GM21737 (cell line): ENCODE measurements around the gene FTO.

Experiments used
- ATAC-seq: cut with Tn5 transposase; IDR thresholded peaks from one replicate; pipeline ENCODE4 v1.9.1; 2021; ENCODE audit warnings: mild to moderate bottlenecking, moderate library complexity; ENCODE audit not compliant: unreplicated experiment

Gene FTO

DNA sequence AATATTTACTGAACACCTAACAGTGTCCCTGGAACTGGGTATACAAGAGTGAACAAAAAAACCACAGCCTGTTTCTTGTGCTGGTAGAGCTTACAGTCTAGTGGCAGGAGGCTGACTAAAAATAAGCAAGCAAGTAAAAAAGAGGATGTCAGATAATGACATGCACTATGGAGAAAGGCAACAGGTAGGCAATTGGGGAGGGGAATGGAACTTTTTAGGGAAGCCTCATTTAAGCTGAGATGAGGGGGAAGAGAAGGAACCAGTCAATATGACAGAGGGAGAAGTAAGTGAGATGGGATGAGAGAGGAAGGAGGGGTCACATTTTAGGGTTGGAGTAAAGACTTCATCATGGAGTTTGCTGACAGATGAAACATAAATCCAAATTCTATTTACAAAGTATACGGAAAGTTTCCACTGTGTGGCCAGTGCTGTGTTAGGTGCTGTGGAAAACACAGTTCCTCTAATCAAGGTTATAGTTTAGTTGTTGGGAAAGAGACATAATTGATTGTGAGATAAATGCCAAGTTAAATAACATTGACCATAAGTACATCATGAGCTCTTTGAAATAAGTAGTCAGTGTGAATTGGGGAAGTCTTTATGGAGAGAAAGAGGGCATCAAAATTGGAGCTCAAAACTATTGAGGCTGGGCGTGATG lies 251.4 kb downstream of the FTO start:
- ATAC-seq: no peak

DNA sequence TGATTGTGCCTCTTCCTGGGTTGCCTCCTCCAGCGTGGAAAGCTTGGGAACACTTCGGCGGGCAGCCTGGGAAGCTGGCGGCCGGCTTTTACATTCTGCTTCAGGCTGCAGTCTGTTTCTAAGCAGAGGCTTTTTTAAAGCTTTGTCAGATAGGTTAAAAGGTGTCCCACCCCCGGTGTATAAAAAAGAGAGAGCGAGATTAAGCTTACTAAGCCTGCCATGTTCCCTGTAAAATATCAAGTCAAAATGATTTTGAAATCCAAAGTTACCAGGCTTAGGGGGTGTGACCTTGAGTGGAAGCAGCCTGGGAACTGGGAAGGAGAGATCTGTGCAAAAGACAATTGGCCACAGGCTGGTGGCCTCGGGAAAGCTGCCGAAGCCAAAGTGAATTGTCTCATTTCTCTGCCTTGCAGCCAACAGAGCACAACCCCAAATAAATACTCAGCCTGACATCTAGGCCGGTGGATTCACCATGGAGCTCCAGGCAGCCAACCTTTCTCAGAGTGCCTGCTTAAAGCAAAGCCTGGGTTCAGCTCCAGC lies 254.5 kb downstream of the FTO start:
- no peak for ATAC-seq

DNA sequence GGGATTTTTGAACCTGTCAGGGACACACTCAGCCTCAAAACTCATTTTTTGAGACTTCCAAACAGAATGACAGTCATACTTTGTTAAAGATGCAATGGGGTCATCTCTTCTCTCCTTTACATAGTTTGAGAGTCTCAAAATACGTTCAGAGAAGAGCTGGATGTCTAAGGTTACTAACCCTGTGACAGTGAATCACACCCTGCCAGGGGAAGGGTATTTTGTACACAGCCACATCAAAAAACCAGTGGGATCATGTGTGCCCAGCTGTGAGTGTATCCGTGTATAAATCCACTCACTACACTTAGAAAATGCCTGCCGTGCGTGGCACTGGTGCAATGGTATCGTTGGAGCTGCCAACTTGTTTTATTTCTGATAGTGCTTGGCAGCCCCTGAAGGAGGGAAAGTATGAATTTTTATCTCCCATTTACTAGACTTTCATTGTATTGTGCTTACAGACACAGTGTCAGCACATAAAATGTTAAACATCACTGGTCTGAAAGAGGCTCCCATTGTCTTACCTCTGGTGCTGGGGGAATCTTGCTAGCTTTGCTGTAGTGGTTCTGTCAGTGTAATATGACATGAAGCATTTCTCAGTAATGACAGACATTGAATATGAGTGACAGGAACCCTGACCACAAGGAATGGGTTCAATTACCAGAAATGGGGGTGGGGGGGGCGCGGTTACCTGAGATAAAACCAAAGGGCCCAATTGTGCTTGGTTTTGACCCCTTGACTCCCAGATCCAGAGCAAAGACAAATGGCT lies 256.3 kb downstream of the FTO start:
- no peak for ATAC-seq

DNA sequence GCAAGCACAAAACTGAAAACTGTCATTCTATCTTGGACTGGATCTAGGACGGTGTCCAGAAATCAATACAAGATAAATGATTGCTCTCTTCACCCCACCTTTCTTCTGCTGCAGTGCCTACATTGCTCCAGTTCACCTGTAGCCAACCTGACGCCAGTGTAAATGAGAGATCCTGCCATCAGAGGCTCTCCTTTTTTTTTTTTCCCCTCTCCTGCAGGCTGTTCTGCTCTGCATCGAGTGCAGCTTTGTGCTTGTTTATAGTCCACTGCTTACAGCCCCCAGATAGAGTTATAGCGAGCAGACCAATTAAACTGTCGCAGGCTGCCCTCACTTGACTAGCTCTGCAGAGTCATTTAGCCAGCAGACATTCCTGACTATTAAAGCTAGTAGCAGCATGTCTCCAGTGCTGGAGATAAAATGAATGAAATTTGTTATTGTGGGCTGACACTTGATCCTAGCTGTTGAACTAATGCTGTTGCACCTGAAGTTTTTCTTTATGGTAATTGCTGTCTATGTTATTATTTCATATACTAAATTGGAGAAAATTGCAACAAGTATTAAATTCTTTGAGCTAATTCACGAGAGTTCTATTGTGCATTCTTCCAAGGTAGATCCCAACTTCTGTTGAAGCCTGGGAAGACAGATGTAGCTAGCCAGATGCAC lies 257.1 kb downstream of the FTO start:
- ATAC-seq: no peak

DNA sequence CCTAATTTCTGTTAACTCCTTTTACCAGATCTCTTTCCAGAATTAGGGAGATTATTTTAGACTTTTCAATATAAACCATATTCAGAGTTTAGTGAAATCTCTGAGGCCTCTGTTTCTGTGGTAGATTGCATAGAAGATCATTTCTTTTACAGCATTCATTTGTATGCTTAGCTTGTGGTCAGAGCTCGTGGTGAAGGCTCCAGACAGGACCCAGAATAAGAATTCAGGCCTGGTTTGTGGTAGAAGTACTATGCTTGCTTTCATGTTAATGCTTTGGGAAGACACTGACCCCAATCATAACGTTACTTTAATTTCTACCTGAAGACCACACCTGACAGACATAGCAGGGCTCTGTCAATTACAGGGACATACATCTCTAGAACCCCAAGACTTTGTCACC lies 258.1 kb downstream of the FTO start:
- no peak for ATAC-seq

DNA sequence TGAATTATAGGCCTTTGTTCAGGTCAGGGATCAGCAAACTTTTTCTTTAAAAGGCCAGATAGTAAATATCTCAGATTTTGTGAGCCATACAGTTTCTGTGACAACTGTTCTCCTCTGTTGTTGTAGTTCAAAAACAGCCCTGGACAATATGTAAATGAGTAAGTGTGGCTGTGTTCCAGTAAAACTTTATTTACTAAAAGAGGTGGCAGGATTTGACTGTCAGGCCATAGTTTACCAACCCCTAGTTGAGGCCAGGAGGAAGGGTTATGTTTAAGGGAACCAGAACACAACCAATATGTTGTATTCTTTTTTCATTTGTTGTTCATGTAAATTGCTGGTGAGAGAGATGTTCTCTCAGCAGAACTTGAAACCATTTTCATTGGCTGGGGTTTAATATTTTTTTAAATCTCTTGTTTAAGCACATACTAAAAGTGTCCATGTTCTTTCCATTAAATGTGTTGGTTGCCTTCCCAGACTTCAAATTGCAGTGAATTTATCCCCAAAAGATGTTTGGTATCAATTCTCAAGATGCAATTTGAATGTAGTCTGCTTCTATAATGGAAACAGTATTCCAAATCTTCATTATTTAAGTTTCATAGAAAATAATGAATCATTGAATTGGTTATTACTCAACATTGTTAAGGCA lies 260.3 kb downstream of the FTO start:
- no peak for ATAC-seq

DNA sequence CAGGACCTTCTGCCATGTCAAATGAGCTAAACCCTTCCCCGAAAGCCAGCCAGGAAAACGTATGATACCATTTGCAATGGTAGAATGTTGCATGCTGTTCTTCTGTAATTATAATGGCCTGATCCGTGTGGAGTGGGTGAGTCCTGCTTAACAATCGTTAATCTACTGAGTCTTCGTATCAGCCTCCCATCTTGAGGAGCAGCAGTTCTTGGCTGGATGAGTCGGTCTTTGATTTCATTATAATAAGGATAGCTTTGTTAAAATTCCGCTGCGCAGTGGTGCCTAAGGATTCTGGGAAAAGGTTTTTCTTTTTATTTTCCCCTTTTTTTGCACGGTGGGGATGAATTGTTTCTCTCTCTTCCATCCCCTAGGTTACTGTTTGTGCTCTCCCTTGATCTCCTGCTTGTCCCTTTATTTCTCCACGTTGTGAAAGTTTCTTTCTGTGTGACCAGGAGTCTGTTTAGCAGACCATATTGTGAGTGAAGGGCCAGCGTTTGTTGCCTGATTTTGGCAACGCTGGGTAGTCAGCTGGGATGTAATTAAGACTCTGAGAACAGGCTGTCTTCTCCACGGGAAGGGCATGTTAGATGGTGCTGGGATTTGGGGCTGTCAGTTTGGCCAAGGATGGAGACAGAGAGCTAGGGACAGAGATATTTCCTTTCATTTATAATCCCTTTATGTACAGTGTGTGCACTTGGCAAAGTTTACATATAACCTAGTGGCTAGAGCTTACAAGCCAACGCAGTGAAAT lies 263.0 kb downstream of the FTO start:
- no peak for ATAC-seq

DNA sequence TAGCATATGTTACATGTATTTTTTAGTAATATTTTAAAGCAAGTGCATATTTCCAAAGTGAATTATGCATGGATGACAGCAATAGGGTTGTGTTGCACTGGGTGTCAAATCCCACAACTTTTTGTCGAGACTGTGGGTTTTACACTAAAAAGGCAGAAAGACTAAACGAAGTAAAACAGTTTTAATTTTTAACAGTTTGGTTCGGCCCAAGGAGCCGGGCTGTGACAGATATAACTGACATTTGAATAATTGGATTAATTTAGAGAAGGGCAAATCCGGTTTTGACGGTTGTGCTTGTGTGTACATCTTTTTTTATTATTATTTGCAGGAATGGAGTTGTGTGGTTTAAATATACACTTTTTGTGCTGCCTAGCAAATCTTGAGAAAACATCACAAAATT lies 263.6 kb downstream of the FTO start:
- ATAC-seq: no peak

DNA sequence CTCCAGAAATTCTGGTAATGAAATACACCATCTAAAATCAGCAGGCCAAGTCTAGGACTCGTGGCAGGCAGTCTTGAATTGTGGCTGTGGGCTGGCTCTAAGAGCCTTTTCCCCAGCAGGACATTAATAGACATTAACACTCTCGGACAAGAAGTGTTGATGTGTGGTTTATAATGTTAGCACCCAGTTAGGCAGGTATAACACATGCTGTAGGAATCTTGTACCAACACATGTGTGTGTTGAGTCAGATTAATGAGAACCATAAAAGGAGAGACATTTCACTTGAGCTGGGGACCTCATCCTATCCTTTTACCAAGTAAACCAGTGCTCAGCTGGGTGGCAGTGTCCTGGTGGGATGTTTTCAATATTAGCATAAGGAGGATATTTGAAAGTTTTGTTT lies 264.5 kb downstream of the FTO start:
- ATAC-seq: no peak

DNA sequence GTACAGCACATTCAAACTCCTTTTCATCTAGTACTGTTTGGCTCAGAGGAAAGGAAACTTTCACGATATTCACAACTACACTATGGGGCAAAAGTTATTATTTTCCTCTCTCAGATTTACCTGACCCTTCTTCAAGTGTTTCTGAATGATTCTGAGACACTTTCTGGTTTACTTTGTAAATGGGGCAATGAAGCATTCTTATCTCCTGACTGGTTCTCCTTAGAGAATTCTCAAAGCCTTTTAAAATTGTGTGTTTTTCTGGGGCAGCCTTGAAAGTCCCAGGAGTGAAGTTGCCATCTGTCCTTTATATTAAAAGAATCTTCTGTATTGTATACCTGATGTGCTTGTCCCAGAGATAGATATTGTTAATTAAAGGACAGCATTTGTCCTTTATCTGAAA lies 264.9 kb downstream of the FTO start:
- no peak for ATAC-seq

DNA sequence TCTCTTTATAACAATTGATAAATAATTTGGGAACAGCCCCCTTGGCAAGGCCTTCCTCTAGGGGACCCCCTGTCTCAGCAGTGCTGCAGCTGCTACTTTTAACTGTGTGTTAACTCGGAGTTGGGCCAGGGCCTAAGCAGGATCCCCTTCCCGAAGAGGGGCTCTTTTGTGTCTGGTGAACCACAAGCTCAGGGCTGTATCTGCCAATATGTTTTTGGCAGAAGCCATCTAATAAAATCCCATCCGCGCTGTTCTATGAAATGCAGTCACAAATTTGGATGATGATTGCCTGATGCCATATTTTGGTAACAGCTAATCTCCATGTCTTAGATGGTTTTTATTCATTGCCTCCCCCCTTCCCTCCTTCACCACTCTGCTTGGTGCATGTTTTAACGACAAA lies 267.7 kb downstream of the FTO start:
- no peak for ATAC-seq

DNA sequence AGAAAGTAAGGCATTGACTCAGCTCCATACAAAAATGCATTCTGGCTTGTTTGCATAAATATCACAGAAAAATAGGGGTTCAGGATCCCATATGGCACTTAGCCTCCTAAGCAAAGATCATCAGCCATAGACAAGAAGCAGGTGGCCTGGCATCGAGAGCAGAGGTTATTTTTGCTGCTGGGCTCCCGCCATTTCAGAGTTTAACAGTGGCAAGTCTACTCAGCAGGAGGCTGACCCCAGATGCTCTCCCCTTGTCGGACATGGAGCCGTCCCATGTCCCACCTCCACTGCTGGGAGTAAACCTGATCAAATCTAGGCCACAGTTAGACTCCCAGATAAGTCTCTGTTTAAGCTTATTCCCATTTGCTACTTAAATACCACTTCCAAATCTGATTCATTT lies 269.1 kb downstream of the FTO start:
- no peak for ATAC-seq

DNA sequence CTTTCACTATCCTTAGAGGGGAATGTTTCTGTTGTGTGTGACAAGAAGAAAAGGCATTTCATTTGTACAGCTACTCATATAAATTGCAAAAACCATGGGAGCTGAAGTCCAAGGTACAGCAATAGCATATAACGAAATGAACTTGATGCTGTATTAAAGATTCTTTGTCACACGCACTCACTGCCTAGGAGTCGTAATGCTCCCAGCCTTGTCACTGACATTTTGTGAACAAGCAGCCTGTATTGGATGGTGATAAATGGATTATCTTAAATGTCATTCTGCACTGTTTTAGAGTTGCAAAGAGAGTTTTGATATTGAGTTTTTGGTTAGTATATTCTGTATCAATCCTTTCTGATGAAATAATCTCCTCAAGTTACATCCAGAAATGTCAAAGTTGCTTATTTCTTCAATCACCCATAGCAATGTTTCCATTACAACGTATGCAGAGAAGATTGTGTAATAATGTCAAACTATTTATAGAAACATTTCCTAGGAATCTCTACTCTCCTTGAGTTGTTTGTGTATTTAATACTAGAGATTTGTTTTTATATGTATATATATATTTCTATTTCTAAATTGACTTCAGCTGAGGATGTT lies 270.6 kb downstream of the FTO start:
- no peak for ATAC-seq

DNA sequence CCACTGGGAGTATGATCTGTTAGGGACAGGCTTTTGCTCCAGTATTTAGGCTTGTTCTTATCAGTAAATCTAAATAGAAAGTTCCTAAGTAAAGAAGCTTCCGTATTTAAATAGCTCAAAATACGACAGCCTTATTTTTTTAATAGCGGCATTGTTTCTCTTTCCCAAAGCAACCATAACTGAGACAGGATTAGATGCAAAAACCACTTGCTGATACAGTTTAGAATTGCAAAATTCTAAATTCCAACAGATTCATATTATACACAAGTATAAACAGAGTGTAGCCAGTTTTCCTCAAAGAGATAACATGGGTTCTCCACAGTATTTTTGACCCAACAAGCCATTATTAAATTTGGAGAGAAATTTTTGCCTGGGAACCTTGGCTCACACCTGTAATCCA lies 276.7 kb downstream of the FTO start:
- no peak for ATAC-seq

DNA sequence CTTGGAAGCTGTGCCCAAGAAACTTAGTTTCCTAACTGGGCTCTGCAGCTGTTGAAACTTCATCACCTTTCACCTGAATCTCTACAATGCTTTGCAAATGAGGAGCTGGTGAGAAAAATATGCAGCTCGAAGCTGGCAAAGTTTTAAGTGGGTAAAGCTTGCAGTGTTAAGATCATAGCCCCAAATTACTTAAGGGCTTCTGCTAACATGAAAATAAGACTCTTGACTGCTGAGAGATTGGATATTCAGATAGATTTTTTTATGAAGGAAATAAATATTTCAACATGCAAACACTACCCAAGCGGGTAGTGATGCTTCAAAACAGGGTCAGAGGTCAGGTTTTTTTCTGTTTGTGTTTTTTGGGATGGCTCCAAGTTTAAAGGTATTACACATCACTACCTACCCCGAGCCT lies 278.7 kb downstream of the FTO start:
- no peak for ATAC-seq

DNA sequence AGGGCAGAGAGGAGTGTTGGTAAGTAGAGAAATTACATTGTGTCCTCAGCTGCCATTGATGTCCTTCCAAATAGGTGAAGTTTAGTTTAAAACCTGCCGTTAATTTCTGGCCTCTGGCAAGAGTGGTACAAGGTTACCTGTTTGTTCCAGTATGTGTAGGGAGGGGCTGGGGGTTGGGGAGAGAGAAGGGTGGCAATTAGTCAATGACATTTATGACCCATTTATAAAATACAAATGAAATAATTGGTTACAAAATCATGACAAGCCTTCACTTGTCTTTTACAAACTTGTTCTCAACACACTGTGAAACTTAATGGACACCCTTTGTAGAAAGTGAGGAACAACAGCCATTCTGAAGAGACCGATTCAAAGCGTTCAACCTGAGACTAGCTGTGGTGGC lies 281.0 kb downstream of the FTO start:
- ATAC-seq: no peak

DNA sequence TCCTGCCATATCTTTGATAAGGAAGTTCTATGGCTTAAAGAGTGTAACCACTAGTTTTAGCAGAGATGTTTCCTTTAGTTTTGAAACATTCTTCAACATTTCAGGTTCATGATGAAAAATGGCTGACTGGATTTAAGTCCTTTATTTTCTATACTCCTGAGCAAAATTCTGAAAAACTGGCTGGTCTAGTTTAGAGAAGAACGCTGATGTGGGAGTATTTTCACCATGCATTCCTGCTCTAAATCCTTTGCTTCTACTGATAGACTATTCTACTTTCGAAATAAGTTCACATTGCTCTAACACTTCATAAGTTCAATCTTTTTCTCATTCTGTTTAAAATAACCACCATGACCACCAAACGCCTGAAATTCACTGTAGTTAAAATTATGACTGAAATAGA lies 281.9 kb downstream of the FTO start:
- no peak for ATAC-seq

DNA sequence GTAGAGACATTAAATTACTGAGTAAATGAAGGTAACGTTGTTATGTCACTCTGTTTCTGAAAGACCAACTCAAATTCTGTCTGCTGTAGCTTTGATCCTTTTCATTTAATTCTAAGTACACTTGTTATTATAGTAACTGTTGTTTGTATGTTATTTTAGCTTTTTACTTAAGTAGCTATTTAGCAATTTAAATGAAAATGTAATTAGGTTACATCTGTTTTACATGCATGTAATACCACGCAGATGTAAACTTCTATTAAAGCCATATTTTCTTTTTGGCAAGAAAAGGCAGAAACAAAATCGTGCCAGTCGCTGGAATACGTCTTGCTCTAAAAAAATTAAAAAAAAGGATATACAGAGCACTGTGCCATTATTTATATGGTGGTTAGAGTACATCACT lies 282.8 kb downstream of the FTO start:
- ATAC-seq: no peak

DNA sequence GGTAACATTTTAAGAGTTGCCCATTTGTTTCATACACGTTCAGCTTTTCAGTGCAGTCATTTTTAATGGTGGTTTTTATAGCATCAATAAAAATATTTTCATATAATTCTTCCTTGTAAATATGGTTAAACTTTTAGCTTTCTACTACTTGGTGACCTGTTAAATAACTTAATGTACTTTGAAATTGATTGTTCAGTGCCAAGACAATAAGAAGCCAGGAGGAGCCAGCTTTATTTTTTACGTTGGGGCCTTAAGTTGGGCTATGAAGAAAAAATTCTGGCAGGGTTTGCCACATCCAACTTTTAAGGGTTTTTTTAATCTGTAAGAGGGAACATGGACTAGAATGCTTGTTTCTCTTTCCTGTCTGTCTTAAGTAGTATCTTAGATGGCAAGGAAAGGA lies 284.2 kb downstream of the FTO start:
- no peak for ATAC-seq

DNA sequence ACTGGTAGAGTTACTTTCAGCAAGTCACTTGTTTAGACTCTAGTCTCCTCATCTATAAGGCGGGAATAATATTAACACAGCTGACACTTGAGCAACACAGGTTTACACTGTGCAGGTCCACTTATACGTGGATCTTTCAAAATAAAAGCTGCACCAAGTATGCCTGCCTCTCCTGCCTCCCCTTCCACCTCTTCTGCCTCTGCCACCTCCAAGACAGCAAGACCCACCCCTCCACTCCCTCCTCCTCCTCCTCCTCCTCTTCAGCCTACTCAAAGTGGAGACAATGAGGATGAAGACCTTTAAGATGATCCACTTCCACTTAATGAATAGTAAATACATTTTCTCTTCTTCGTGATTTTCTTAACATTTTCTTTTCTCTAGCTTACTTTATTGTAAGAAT lies 285.6 kb downstream of the FTO start:
- ATAC-seq: no peak
